ENCODE data around the gene NTN3.

Gene NTN3

GRCh38 chr16:2480948-2481347, 9.9 kb downstream of the NTN3 start:
- DNase-seq, result no peak

GRCh38 chr16:2481676-2482075, 10.6 kb downstream of the NTN3 start:
- DNase-seq, result no peak

GRCh38 chr16:2482249-2482648, 11.2 kb downstream of the NTN3 start:
- no peak for DNase-seq

GRCh38 chr16:2482708-2483534, 11.8 kb downstream of the NTN3 start:
- no peak for DNase-seq

GRCh38 chr16:2483939-2484897, 13.1 kb downstream of the NTN3 start:
- DNase-seq, result no peak

GRCh38 chr16:2484898-2485508, 13.9 kb downstream of the NTN3 start:
- DNase-seq, result no peak

- DNase-seq, result no peak
Observed at GRCh38 chr16:2485811-2486507, 14.9 kb downstream of the NTN3 start.

GRCh38 chr16:2486645-2487516, 15.8 kb downstream of the NTN3 start:
- peak; percentile 74 for DNase-seq

GRCh38 chr16:2487517-2487842, 16.4 kb downstream of the NTN3 start:
- no peak for DNase-seq

GRCh38 chr16:2487903-2488531, 16.9 kb downstream of the NTN3 start:
- DNase-seq, result no peak

- DNase-seq, result no peak
Observed at GRCh38 chr16:2489581-2489980, 18.5 kb downstream of the NTN3 start.

GRCh38 chr16:2490190-2491105, 19.4 kb downstream of the NTN3 start:
- DNase-seq, result no peak

- DNase-seq, result no peak
Observed at GRCh38 chr16:2492292-2492691, 21.2 kb downstream of the NTN3 start.

GRCh38 chr16:2493605-2494004, 22.5 kb downstream of the NTN3 start:
- DNase-seq, result no peak

GRCh38 chr16:2494616-2495015, 23.5 kb downstream of the NTN3 start:
- no peak for DNase-seq

GRCh38 chr16:2495041-2495440, 23.9 kb downstream of the NTN3 start:
- DNase-seq, result no peak

- no peak for DNase-seq
Observed at GRCh38 chr16:2496223-2497115, 25.4 kb downstream of the NTN3 start.

GRCh38 chr16:2497116-2497630, 26.1 kb downstream of the NTN3 start:
- no peak for DNase-seq
